K562 (cell line): ENCODE measurements around the gene ADD3. TPM values are rescaled to one million over a fixed set of nuclear protein-coding genes. Genes with fewer than 3 reads are reported as not detected.

Source experiments
- ARHGAP35 ChIP-seq: fragments of 450-650 bp; IDR thresholded peaks from 2 replicates; pipeline ENCODE4 v1.6.1; 2018; ENCODE audit not compliant: partially characterized antibody
- ARID1B ChIP-seq: fragments of 450-650 bp; IDR thresholded peaks from 2 replicates; pipeline ENCODE4 v1.6.1; 2016; ENCODE audit warnings: antibody characterized with exemption, mild to moderate bottlenecking, inconsistent platforms
- CAMTA2 ChIP-seq: fragments of 250-450 bp; sonication (Bioruptor Pico); conservative IDR thresholded peaks from 2 replicates; pipeline ENCODE4 v1.5.1; 2022
- CHAMP1 ChIP-seq: fragments of 450-650 bp; IDR thresholded peaks from 2 replicates; pipeline ENCODE4 v1.6.1; 2016; ENCODE audit warnings: mild to moderate bottlenecking
- CHD1 ChIP-seq: fragments of 200-600 bp; sonication (generic); IDR thresholded peaks from one replicate; pipeline ENCODE4 v1.6.1; 2012; ENCODE audit warnings: mild to moderate bottlenecking, moderate library complexity, low read length, inconsistent platforms
- ESRRA ChIP-seq: fragments of 450-650 bp; IDR thresholded peaks from 2 replicates; pipeline ENCODE4 v1.6.1; 2014; ENCODE audit warnings: low read depth, mild to moderate bottlenecking, moderate library complexity, borderline replicate concordance
- ESRRB ChIP-seq: fragments of 250-450 bp; sonication (Bioruptor Pico); IDR thresholded peaks from 2 replicates; pipeline ENCODE4 v1.5.0; 2020; ENCODE audit warnings: mild to moderate bottlenecking, moderate library complexity, borderline replicate concordance
- ETS1 ChIP-seq: conservative IDR thresholded peaks from 2 replicates; pipeline ENCODE4 v1.6.1; 2011; ENCODE audit warnings: low read depth, mild to moderate bottlenecking, low read length; ENCODE audit not compliant: control insufficient read depth
- GTF2B ChIP-seq: IDR thresholded peaks from 2 replicates; pipeline ENCODE4 v1.6.1; 2011; ENCODE audit not compliant: insufficient read length; ENCODE audit errors: extremely low read depth
- MTA3 ChIP-seq: fragments of 450-650 bp; formaldehyde crosslinking; IDR thresholded peaks from 2 replicates; pipeline ENCODE4 v1.6.1; 2017; ENCODE audit warnings: mild to moderate bottlenecking, borderline replicate concordance
- NBN ChIP-seq: fragments of 450-650 bp; IDR thresholded peaks from 2 replicates; pipeline ENCODE4 v1.6.1; 2016; ENCODE audit warnings: low read depth, mild to moderate bottlenecking
- NFATC3 ChIP-seq: fragments of 450-650 bp; IDR thresholded peaks from 2 replicates; pipeline ENCODE4 v1.6.1; 2017; ENCODE audit warnings: mild to moderate bottlenecking
- NR2C2 ChIP-seq, 2 experiments: fragments of 200-800 bp in 1 of 2; sonication (Bioruptor generic) in 1 of 2; sonication (generic) in 1 of 2; formaldehyde crosslinking in 1 of 2; IDR thresholded peaks; 2 replicates each; pipeline versions ENCODE4 v1.6.1 to v1.8.0; 2016 to 2022; ENCODE audit warnings: mild to moderate bottlenecking in 1 of 2, missing compliant biosample characterization in 1 of 2, missing genetic modification characterization in 1 of 2, missing genetic modification reagents in 1 of 2
- POLR2AphosphoS5 ChIP-seq: IDR thresholded peaks from 2 replicates; pipeline ENCODE4 v1.6.1; 2011; ENCODE audit warnings: mild to moderate bottlenecking, low read depth, low read length, moderate library complexity; ENCODE audit not compliant: control insufficient read depth, insufficient read depth
- RBM34 ChIP-seq: fragments of 200-400 bp; formaldehyde crosslinking; IDR thresholded peaks from 2 replicates; pipeline ENCODE4 v1.6.1; 2018; ENCODE audit warnings: low read length, borderline replicate concordance; ENCODE audit not compliant: insufficient read depth
- SIX5 ChIP-seq, 2 experiments: IDR thresholded peaks; 2 replicates each; pipeline ENCODE4 v1.6.1; 2011; ENCODE audit warnings: low read length in 2 of 2, borderline replicate concordance in 1 of 2, low read depth in 1 of 2, mild to moderate bottlenecking in 1 of 2, moderate library complexity in 1 of 2; ENCODE audit not compliant: insufficient read depth in 1 of 2
- TAF9B ChIP-seq: fragments of 450-650 bp; IDR thresholded peaks from 2 replicates; pipeline ENCODE4 v1.6.1; 2018; ENCODE audit warnings: mild to moderate bottlenecking; ENCODE audit not compliant: partially characterized antibody
- TAL1 ChIP-seq: fragments of 450-650 bp; IDR thresholded peaks from 2 replicates; pipeline ENCODE4 v1.6.1; 2016; ENCODE audit warnings: mild to moderate bottlenecking
- TCF3 ChIP-seq: sonication (generic); formaldehyde crosslinking; IDR thresholded peaks from 2 replicates; pipeline ENCODE4 v1.4.0; 2020; ENCODE audit warnings: mild to moderate bottlenecking, missing genetic modification reagents
- ZBTB8A ChIP-seq: fragments of 450-650 bp; IDR thresholded peaks from 2 replicates; pipeline ENCODE4 v1.6.1; 2018; ENCODE audit warnings: mild to moderate bottlenecking, moderate library complexity; ENCODE audit not compliant: partially characterized antibody
- ZEB2 ChIP-seq: fragments of 450-650 bp; IDR thresholded peaks from 2 replicates; pipeline ENCODE4 v1.6.1; 2016
- ZKSCAN3 ChIP-seq: fragments of 250-450 bp; sonication (Bioruptor Pico); IDR thresholded peaks from 2 replicates; pipeline ENCODE4 v1.4.0; 2020
- ZNF586 ChIP-seq: fragments of 450-650 bp; formaldehyde crosslinking; conservative IDR thresholded peaks from 2 replicates; pipeline ENCODE4 v1.4.0; 2020; ENCODE audit warnings: mild to moderate bottlenecking, moderate library complexity
- ZNF655 ChIP-seq: fragments of 250-450 bp; sonication (Bioruptor Pico); IDR thresholded peaks from 2 replicates; pipeline ENCODE4 v1.5.0; 2021
- ZNF766 ChIP-seq: fragments of 200-800 bp; sonication (Bioruptor generic); conservative IDR thresholded peaks from 2 replicates; pipeline ENCODE4 v1.6.1; 2016; ENCODE audit warnings: missing genetic modification characterization, missing compliant biosample characterization
- ZNF778 ChIP-seq: fragments of 450-650 bp; formaldehyde crosslinking; IDR thresholded peaks from 2 replicates; pipeline ENCODE4 v1.4.0; 2020; ENCODE audit warnings: mild to moderate bottlenecking, moderate library complexity
- polyA plus RNA-seq, 8 experiments: library from polyadenylated mRNA; depleted of rRNA in 4 of 8; stranded (reverse) in 5 of 8; unstranded in 3 of 8; fragments of >200 nt; fragmentation: Nextera tagmentation in 2 of 8; fragmentation: Illumina TruSeq in 1 of 8; extraction: Ambion mirVana in 2 of 8; extraction: Trizol in 1 of 8; gene quantifications; 2 replicates each; pipeline versions ENCODE4 v1.2.1 to v1.2.3, GENCODE V29; 2011 to 2014; ENCODE audit warnings: inconsistent platforms in 1 of 8, missing spikeins in 1 of 8
- total RNA-seq, 7 experiments: library from RNA; depleted of rRNA in 6 of 7; stranded (reverse); fragments of >200 nt in 6 of 7; fragmentation: Illumina TruSeq in 2 of 7; extraction: Trizol in 2 of 7; gene quantifications; 2 replicates each; pipeline versions ENCODE4 v1.2.1 to v1.2.3, GENCODE V29; 2011 to 2021; ENCODE audit warnings: low replicate concordance in 1 of 7

ADD3 gene
- total and polyA plus RNA-seq, 9 of the 15 experiments (the other 6 are each of a cell fraction or from before 2014, with no cell fraction given), result 13.2 to 125 (median 31.7) TPM

GRCh38 chr10:109982123-109982522 is 25.7 kb upstream of the ADD3 start (continued):
- TF ChIP-seq TCF3 (CRISPR knock-in tag) (peak; percentile 82), ZNF778 (CRISPR knock-in tag) (no peak), ZBTB8A (no peak), NFATC3 (no peak), MTA3 (no peak), POLR2AphosphoS5 (no peak), SIX5 (IDR thresholded peaks at IDR 0.05; ENCODE audit: borderline replicate concordance in 1 of 2, insufficient read depth in 1 of 2, low read depth in 1 of 2, low read length in 2 of 2) (no peak), NR2C2 (CRISPR knock-in tag; IDR thresholded peaks at IDR 0.05) (no peak), NR2C2 (tag; IDR thresholded peaks at IDR 0.05) (no peak), ESRRB (CRISPR knock-in tag) (no peak), ZNF586 (no peak), ZEB2 (no peak), TAF9B (peak; percentile 56), CHD1 (no peak), CAMTA2 (CRISPR knock-in tag) (no peak), ZNF766 (CRISPR knock-in tag) (no peak), RBM34 (no peak), CHAMP1 (no peak), ARHGAP35 (no peak), ZNF655 (CRISPR knock-in tag) (no peak), GTF2B (no peak), ETS1 (no peak), ZKSCAN3 (no peak), ESRRA (no peak), TAL1 (peak; percentile 56), NBN (no peak), ARID1B (peak; percentile 86)
